ENCODE measurements around the gene C11orf98.
A peak's percentile ranks its signal among the peaks of the same experiment; 100 is the strongest.
"Not testable (repeated sequence)": the region's sequence is repeated elsewhere in the genome, so short reads cannot be mapped to it uniquely, and the experiment has no call there.

The C11orf98 gene

DNA sequence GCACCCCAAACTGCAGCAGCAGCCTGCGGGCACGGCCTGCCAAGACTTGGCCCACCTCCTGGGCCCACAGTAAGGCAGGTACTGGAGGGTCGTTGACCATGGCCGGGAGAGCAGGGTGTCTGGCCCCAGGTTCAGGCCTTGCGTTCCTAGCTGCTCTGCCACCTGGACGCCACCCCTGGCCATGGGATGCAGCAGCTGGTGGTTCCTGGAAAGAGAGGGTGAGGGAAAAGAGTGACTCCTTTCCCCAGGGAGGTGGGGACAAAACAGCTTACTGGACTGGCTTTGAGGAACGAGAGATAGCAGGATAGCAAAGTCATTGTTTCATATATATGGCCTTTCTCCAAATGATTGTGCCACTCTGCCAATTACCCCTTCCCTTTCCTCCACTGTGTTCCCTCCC lies 40.4 kb upstream of the C11orf98 start:
- TF ChIP-seq ZNF565 (CRISPR knock-in tag; conservative IDR thresholded peaks at IDR 0.05; ENCODE audit: low read depth) (no peak), RARB (CRISPR knock-in tag; IDR thresholded peaks at IDR 0.05) (no peak)
- peak; percentile 0 for ATAC-seq

DNA sequence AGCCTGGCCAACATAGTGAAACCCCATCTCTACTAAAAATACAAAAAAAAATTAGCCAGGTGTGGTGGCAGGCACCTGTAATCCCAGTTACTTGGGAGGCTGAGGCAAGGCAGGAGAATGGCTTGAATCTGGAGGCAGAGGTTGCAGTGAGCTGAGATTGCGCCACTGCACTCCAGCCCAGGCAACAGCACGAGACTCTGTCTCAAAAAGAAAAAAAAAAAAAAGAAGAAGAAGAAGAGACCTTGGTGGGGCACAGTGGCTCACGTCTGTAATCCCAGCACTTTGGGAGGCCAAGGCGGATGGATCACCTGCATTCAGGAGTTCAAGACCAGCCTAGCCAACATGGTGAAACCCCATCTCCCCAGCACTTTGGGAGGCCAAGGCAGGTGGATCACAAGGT lies 38.9 kb upstream of the C11orf98 start:
- not testable (repeated sequence) for ATAC-seq

DNA sequence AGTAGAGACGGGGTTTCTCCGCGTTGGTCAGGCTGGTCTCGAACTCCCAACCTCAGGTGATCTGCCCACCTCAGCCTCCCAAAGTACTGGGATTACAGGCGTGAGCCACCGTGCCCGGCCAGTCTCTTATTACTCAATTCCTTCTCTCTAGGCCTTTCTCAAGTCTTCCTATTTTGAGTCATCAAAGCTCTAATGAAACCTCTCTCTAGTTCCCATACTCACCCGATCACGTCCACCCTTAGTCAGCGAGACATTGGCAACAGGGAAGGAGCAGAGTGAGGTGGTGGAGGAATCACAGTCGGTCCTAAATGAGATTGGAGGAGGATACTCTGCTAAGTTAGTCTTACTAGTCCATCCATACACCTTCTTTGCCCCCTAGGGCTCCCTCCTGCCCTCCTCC lies 37.2 kb upstream of the C11orf98 start:
- no peak for ATAC-seq
- TF ChIP-seq GLIS3 (CRISPR knock-in tag; IDR thresholded peaks at IDR 0.05), result no peak
- TF ChIP-seq, protein P1, sequence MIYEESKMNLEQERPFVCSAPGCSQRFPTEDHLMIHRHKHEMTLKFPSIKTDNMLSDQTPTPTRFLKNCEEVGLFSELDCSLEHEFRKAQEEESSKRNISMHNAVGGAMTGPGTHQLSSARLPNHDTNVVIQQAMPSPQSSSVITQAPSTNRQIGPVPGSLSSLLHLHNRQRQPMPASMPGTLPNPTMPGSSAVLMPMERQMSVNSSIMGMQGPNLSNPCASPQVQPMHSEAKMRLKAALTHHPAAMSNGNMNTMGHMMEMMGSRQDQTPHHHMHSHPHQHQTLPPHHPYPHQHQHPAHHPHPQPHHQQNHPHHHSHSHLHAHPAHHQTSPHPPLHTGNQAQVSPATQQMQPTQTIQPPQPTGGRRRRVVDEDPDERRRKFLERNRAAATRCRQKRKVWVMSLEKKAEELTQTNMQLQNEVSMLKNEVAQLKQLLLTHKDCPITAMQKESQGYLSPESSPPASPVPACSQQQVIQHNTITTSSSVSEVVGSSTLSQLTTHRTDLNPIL (CRISPR knock-in tag; IDR thresholded peaks at IDR 0.05; ENCODE audit: low read depth), result no peak
- no peak for TF ChIP-seq ZNF565 (CRISPR knock-in tag; conservative IDR thresholded peaks at IDR 0.05; ENCODE audit: low read depth)
- TF ChIP-seq, protein P2, sequence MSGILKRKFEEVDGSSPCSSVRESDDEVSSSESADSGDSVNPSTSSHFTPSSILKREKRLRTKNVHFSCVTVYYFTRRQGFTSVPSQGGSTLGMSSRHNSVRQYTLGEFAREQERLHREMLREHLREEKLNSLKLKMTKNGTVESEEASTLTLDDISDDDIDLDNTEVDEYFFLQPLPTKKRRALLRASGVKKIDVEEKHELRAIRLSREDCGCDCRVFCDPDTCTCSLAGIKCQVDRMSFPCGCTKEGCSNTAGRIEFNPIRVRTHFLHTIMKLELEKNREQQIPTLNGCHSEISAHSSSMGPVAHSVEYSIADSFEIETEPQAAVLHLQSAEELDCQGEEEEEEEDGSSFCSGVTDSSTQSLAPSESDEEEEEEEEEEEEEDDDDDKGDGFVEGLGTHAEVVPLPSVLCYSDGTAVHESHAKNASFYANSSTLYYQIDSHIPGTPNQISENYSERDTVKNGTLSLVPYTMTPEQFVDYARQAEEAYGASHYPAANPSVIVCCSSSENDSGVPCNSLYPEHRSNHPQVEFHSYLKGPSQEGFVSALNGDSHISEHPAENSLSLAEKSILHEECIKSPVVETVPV (CRISPR knock-in tag; IDR thresholded peaks at IDR 0.05), result no peak
- TF ChIP-seq ZFP30 (CRISPR knock-in tag; IDR thresholded peaks at IDR 0.05), result no peak
- no peak for TF ChIP-seq ISL1 (CRISPR knock-in tag; IDR thresholded peaks at IDR 0.05)
- TF ChIP-seq TOX (CRISPR knock-in tag; IDR thresholded peaks at IDR 0.05; ENCODE audit: borderline replicate concordance), result no peak
- TF ChIP-seq BACH2 (CRISPR knock-in tag; IDR thresholded peaks at IDR 0.05; ENCODE audit: borderline replicate concordance), result no peak
- TF ChIP-seq SNAI2 (CRISPR knock-in tag; IDR thresholded peaks at IDR 0.05), result no peak
- no peak for TF ChIP-seq ZNF8 (CRISPR knock-in tag; IDR thresholded peaks at IDR 0.05)
- TF ChIP-seq ZFP3 (CRISPR knock-in tag; IDR thresholded peaks at IDR 0.05), result no peak
- TF ChIP-seq ESRRG (CRISPR knock-in tag; IDR thresholded peaks at IDR 0.05), result no peak

DNA sequence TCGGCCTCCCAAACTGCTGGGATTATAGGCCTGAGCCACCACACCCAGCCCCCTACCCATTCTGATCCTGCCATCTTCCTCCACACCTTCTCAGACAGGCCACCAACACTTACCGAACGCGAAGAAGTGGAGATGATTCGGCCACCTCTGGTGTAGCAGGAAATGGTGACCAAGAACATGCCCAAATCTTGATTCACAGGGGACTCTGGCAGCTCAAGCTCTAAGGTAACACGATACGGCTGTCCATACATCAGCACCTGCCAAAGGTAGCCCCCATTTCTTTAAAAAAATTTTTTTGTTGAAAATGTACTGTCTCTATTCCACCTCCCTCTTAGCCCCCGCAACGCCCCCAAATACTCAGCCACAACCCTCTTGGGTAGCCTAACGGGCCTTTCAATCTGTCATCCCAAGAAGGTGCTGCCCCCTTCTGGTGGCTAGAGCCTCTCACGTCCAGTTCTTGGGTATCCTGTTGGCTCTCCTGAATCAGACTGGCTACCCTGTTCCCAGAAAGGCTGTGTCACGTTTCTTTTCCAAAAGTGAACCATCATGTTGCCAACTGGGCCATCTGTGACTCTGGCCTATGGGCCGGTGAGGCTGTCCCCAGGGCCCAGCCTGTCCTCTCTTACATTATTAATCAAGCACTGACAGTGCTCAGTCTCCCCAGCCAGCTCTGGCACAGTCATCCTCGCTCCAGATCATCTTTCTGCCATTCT lies 29.6 kb upstream of the C11orf98 start:
- no peak for TF ChIP-seq CSDC2 (CRISPR knock-in tag; IDR thresholded peaks at IDR 0.05)
- no peak for TF ChIP-seq ZC3H10 (CRISPR knock-in tag; IDR thresholded peaks at IDR 0.05)
- no peak for TF ChIP-seq ARNTL (CRISPR knock-in tag; IDR thresholded peaks at IDR 0.05; ENCODE audit: borderline replicate concordance, low read depth)
- TF ChIP-seq ZNF8 (CRISPR knock-in tag; IDR thresholded peaks at IDR 0.05), result no peak
- TF ChIP-seq, protein P2 (CRISPR knock-in tag; IDR thresholded peaks at IDR 0.05), result no peak
- TF ChIP-seq ZNF70 (CRISPR knock-in tag; IDR thresholded peaks at IDR 0.05), result no peak
- TF ChIP-seq, protein P3, sequence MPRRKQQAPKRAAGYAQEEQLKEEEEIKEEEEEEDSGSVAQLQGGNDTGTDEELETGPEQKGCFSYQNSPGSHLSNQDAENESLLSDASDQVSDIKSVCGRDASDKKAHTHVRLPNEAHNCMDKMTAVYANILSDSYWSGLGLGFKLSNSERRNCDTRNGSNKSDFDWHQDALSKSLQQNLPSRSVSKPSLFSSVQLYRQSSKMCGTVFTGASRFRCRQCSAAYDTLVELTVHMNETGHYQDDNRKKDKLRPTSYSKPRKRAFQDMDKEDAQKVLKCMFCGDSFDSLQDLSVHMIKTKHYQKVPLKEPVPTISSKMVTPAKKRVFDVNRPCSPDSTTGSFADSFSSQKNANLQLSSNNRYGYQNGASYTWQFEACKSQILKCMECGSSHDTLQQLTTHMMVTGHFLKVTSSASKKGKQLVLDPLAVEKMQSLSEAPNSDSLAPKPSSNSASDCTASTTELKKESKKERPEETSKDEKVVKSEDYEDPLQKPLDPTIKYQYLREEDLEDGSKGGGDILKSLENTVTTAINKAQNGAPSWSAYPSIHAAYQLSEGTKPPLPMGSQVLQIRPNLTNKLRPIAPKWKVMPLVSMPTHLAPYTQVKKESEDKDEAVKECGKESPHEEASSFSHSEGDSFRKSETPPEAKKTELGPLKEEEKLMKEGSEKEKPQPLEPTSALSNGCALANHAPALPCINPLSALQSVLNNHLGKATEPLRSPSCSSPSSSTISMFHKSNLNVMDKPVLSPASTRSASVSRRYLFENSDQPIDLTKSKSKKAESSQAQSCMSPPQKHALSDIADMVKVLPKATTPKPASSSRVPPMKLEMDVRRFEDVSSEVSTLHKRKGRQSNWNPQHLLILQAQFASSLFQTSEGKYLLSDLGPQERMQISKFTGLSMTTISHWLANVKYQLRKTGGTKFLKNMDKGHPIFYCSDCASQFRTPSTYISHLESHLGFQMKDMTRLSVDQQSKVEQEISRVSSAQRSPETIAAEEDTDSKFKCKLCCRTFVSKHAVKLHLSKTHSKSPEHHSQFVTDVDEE (CRISPR knock-in tag; IDR thresholded peaks at IDR 0.05), result no peak
- TF ChIP-seq TCF4 (CRISPR knock-in tag; IDR thresholded peaks at IDR 0.05; ENCODE audit: borderline replicate concordance), result no peak
- no peak for TF ChIP-seq SNAI2 (CRISPR knock-in tag; IDR thresholded peaks at IDR 0.05)
- TF ChIP-seq BACH2 (CRISPR knock-in tag; IDR thresholded peaks at IDR 0.05; ENCODE audit: borderline replicate concordance), result no peak
- TF ChIP-seq ESRRG (CRISPR knock-in tag; IDR thresholded peaks at IDR 0.05), result no peak
- TF ChIP-seq, protein P1 (CRISPR knock-in tag; IDR thresholded peaks at IDR 0.05; ENCODE audit: low read depth), result no peak
- TF ChIP-seq ISL1 (CRISPR knock-in tag; IDR thresholded peaks at IDR 0.05), result no peak
- TF ChIP-seq, protein P4, sequence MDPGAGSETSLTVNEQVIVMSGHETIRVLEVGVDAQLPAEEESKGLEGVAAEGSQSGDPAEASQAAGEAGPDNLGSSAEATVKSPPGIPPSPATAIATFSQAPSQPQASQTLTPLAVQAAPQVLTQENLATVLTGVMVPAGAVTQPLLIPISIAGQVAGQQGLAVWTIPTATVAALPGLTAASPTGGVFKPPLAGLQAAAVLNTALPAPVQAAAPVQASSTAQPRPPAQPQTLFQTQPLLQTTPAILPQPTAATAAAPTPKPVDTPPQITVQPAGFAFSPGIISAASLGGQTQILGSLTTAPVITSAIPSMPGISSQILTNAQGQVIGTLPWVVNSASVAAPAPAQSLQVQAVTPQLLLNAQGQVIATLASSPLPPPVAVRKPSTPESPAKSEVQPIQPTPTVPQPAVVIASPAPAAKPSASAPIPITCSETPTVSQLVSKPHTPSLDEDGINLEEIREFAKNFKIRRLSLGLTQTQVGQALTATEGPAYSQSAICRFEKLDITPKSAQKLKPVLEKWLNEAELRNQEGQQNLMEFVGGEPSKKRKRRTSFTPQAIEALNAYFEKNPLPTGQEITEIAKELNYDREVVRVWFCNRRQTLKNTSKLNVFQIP (CRISPR knock-in tag; IDR thresholded peaks at IDR 0.05; ENCODE audit: borderline replicate concordance, low read depth), result no peak
- no peak for TF ChIP-seq ZNF565 (CRISPR knock-in tag; conservative IDR thresholded peaks at IDR 0.05; ENCODE audit: low read depth)
- no peak for TF ChIP-seq ZFP30 (CRISPR knock-in tag; IDR thresholded peaks at IDR 0.05)

DNA sequence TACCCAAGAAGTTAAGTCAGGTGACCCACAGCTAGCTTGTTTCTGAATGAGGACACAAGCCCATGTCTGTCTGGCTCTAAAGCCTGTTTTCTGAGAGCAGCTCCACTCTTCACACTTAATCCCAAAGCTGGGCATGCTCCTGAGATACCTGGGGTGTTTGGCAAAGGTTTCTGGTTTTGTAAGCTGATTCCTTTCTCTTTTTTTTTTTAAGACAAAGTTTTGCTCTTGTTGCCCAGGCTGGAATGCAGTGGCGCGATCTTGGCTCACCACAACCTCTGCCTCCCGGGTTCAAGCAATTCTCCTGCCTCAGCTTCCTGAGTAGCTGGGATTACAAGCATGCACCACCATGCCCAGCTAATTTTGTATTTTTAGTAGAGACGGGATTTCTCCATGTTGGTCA lies 28.6 kb upstream of the C11orf98 start:
- ATAC-seq, result not testable (repeated sequence)

More for the DNA sequence above, 29.6 kb upstream of the C11orf98 start:
- peak; percentile 91 for ATAC-seq
